Lower lobe of right lung (tissue), 2 donors: Measurements from ENCODE around the gene CFAP20DC. TPM values are rescaled to one million over a fixed set of nuclear protein-coding genes. Genes with fewer than 3 reads are reported as not detected.

Experiments used
- ATAC-seq, 2 donors: fragments of 200-7000 bp; cut with Tn5 transposase; one replicate each; pipeline ENCODE4 v1.9.1; 2020 to 2022; ENCODE audit warnings: mild to moderate bottlenecking in 2 of 2, moderate library complexity in 2 of 2
- DNase-seq: peaks from one replicate; pipeline ENCODE4 v3.0.0-alpha.2; 2020
- H3K27ac ChIP-seq: fragments of 200-600 bp; one replicate; pipeline ENCODE4 v1.8.0; 2022
- H3K27me3 ChIP-seq: fragments of 200-600 bp; one replicate; pipeline ENCODE4 v1.8.0; 2022; ENCODE audit warnings: low read depth
- H3K36me3 ChIP-seq: fragments of 200-600 bp; one replicate; pipeline ENCODE4 v1.8.0; 2022; ENCODE audit warnings: mild to moderate bottlenecking
- H3K4me1 ChIP-seq: fragments of 200-600 bp; one replicate; pipeline ENCODE4 v1.8.0; 2022
- H3K4me3 ChIP-seq: fragments of 200-600 bp; one replicate; pipeline ENCODE4 v1.8.0; 2022; ENCODE audit warnings: mild to moderate bottlenecking
- H3K9me3 ChIP-seq: fragments of 200-600 bp; one replicate; pipeline ENCODE4 v1.8.0; 2022
- CTCF ChIP-seq: fragments of 200-600 bp; IDR thresholded peaks from one replicate; pipeline ENCODE4 v1.8.0; 2022; ENCODE audit warnings: antibody characterized with exemption, mild to moderate bottlenecking
- intact Hi-C: fragments of 100-400 bp; cut with DNase I; formaldehyde crosslinking; loops from one replicate; pipeline ENCODE4 v1.11.0; 2022
- total RNA-seq: library from RNA; stranded (reverse); fragmentation: NEBNext Ultra II Directional; extraction: Animal tissue kit (Norgen Biotek cat#: 25700); gene quantifications from one replicate; pipeline ENCODE4 v1.2.1, GENCODE V29; 2021
- donor health status: DM: no; HTN: yes; CAD: no; lungs with severe emphysema.

Gene CFAP20DC
- total RNA-seq, 1 donor from 2014 or later: 0.71 TPM

GRCh38 chr3:59023612-59024011 is 26.2 kb downstream of the CFAP20DC start:
- H3K36me3 ChIP-seq: no peaks in the 10 kb centered on the region
- TF ChIP-seq CTCF: no peak
- no peaks in the 10 kb centered on the region for H3K4me1 ChIP-seq
- DNase-seq (no peak), ATAC-seq (no peak)
- no peak overlapping the region for H3K27ac ChIP-seq
- intact Hi-C loops: no loop called here
- H3K9me3 ChIP-seq: no peaks in the 10 kb centered on the region
- no peak overlapping the region for H3K4me3 ChIP-seq
- H3K27me3 ChIP-seq: no peaks in the 10 kb centered on the region

GRCh38 chr3:59017617-59017984 is 32.2 kb downstream of the CFAP20DC start:
- Histone ChIP-seq H3K27me3 (no peaks in the 10 kb centered on the region), H3K36me3 (no peaks in the 10 kb centered on the region), H3K4me1 (no peaks in the 10 kb centered on the region), H3K4me3 (no peak overlapping the region), H3K27ac (no peak overlapping the region), H3K9me3 (no peaks in the 10 kb centered on the region)
- DNase-seq (no peak), ATAC-seq (no peak)
- TF ChIP-seq CTCF: no peak
- intact Hi-C loops: no loop called here

GRCh38 chr3:59016930-59017616 is 32.8 kb downstream of the CFAP20DC start:
- H3K4me1 ChIP-seq: no peaks in the 10 kb centered on the region

GRCh38 chr3:59013611-59014010 is 36.2 kb downstream of the CFAP20DC start:
- H3K27me3 ChIP-seq: no peaks in the 10 kb centered on the region
- no peak overlapping the region for H3K27ac ChIP-seq
- DNase-seq (no peak), ATAC-seq (no peak)
- TF ChIP-seq CTCF: no peak
- no peak overlapping the region for H3K4me3 ChIP-seq
- no peaks in the 10 kb centered on the region for H3K36me3 ChIP-seq
- no peaks in the 10 kb centered on the region for H3K9me3 ChIP-seq
- H3K4me1 ChIP-seq: no peaks in the 10 kb centered on the region
- intact Hi-C loops: no loop called here

More at GRCh38 chr3:59016930-59017616, 32.8 kb downstream of the CFAP20DC start:
- Histone ChIP-seq H3K36me3 (no peaks in the 10 kb centered on the region), H3K27ac (no peak overlapping the region), H3K27me3 (no peaks in the 10 kb centered on the region), H3K9me3 (no peaks in the 10 kb centered on the region), H3K4me3 (no peak overlapping the region)
- TF ChIP-seq CTCF: no peak
- no peak for ATAC-seq
- intact Hi-C loops: no loop called here
- no peak for DNase-seq

GRCh38 chr3:59006634-59007517 is 42.9 kb downstream of the CFAP20DC start:
- no peak for DNase-seq
- Histone ChIP-seq H3K9me3 (no peaks in the 10 kb centered on the region), H3K27ac (no peak overlapping the region), H3K4me3 (no peak overlapping the region), H3K36me3 (no peaks in the 10 kb centered on the region), H3K4me1 (no peaks in the 10 kb centered on the region), H3K27me3 (no peaks in the 10 kb centered on the region)
- TF ChIP-seq CTCF: no peak
- intact Hi-C loops: no loop called here
- no peak for ATAC-seq
